HCT116 (cell line): Measurements from ENCODE around the gene RAB8B. TPM values are rescaled to one million over a fixed set of nuclear protein-coding genes. Genes with fewer than 3 reads are reported as not detected.

ENCODE experiments used
- ATAC-seq: fragments of 200-7000 bp; cut with Tn5 transposase; 2 replicates; pipeline ENCODE4 v1.9.1; 2020; ENCODE audit warnings: mild to moderate bottlenecking, moderate library complexity
- BruUV-seq: library from RNA; stranded (reverse); fragments of 400-500 nt; replicated peaks from 2 replicates; lab custom pipeline; 2021; lab: Mats Ljungman, UMichigan
- CTCF ChIA-PET: fragments of 300-600 bp; sonication (Branson Sonifier 250); formaldehyde crosslinking; loops from one replicate; lab custom pipeline; 2021; ENCODE audit warnings: antibody characterized with exemption; lab: Charles Lee
- POLR2A ChIA-PET: fragments of 300-600, 350-600 bp; sonication (Branson Sonifier 250); formaldehyde crosslinking; loops from one replicate; lab custom pipeline; 2021; ENCODE audit warnings: antibody characterized with exemption; lab: Charles Lee
- RAD21 ChIA-PET, 2 experiments: fragments of 300-600 bp; sonication (Branson Sonifier 250); formaldehyde crosslinking; loops; one replicate each; lab custom pipeline; 2023; ENCODE audit warnings: low total read pairs in 2 of 2; ENCODE audit not compliant: uncharacterized antibody in 2 of 2, unreplicated experiment in 2 of 2, low non-redundant PET in 1 of 2; lab: Charles Lee
- DNase-seq: peaks from one replicate; pipeline ENCODE4 v3.0.0-alpha.2; 2010; ENCODE audit warnings: low read depth, low spot score
- H2AFZ ChIP-seq: fragments of 200-600 bp; shearing (Covaris generic), sonication (generic); 2 replicates; pipeline ENCODE4 v1.6.1; 2017; ENCODE audit warnings: low read depth, mixed run types, mixed read lengths, antibody characterized with exemption, low read length; ENCODE audit not compliant: poor library complexity, severe bottlenecking
- H3K27ac ChIP-seq: 2 replicates; pipeline ENCODE4 v1.5.1; 2012; ENCODE audit warnings: low read depth, low read length
- H3K27me3 ChIP-seq: fragments of 200-600 bp; sonication (generic); 2 replicates; pipeline ENCODE4 v1.6.1; 2016; ENCODE audit warnings: mixed run types, low read length, mixed read lengths; ENCODE audit not compliant: insufficient read depth
- H3K36me3 ChIP-seq, 2 experiments: fragments of 200-500 bp in 1 of 2; fragments of 200-600 bp in 1 of 2; sonication (Bioruptor generic) in 1 of 2; sonication (generic) in 1 of 2; 2 replicates each; pipeline versions ENCODE4 v1.5.1 to v1.6.1; 2014 to 2016; ENCODE audit warnings: low read length in 2 of 2, inconsistent platforms in 1 of 2, mixed read lengths in 1 of 2, mixed run types in 1 of 2; ENCODE audit not compliant: insufficient read depth in 2 of 2, control insufficient read depth in 1 of 2
- H3K4me1 ChIP-seq, 2 experiments: fragments of 200-600 bp in 1 of 2; sonication (generic) in 1 of 2; 2 replicates each; pipeline versions ENCODE4 v1.5.1 to v1.6.1; 2012 to 2017; ENCODE audit warnings: low read length in 2 of 2, inconsistent platforms in 1 of 2, mild to moderate bottlenecking in 1 of 2, mixed read lengths in 1 of 2, mixed run types in 1 of 2, moderate library complexity in 1 of 2; ENCODE audit not compliant: insufficient read depth in 2 of 2, control insufficient read depth in 1 of 2
- H3K4me2 ChIP-seq: fragments of 200-600 bp; sonication (generic); 2 replicates; pipeline ENCODE4 v1.6.1; 2017; ENCODE audit warnings: mixed run types, low read length, mixed read lengths
- H3K4me3 ChIP-seq, 2 experiments: fragments of 200-600 bp in 1 of 2; sonication (generic) in 1 of 2; replicated peaks in 1 of 2; 2 replicates each; pipeline ENCODE4 v1.5.1; 2011 to 2016; ENCODE audit warnings: low read length in 2 of 2, control low read depth in 1 of 2, low read depth in 1 of 2, mild to moderate bottlenecking in 1 of 2, mixed read lengths in 1 of 2, mixed run types in 1 of 2
- H3K79me2 ChIP-seq: fragments of 200-600 bp; sonication (generic); 2 replicates; pipeline ENCODE4 v1.6.1; 2017; ENCODE audit warnings: mild to moderate bottlenecking, mixed run types, low read length, moderate library complexity, mixed read lengths; ENCODE audit not compliant: insufficient read depth
- H3K9ac ChIP-seq: fragments of 200-600 bp; sonication (generic); 2 replicates; pipeline ENCODE4 v1.6.1; 2016; ENCODE audit warnings: low read length, mixed read lengths
- H3K9me2 ChIP-seq: fragments of 200-600 bp; sonication (generic), shearing (Covaris generic); 2 replicates; pipeline ENCODE4 v1.6.1; 2017; ENCODE audit warnings: mixed run types, mild to moderate bottlenecking, moderate library complexity; ENCODE audit not compliant: insufficient read depth
- H3K9me3 ChIP-seq, 2 experiments: fragments of 200-500 bp in 1 of 2; fragments of 200-600 bp in 1 of 2; sonication (Bioruptor generic) in 1 of 2; sonication (generic) in 1 of 2; 2 replicates each; pipeline ENCODE4 v1.6.1; 2014 to 2017; ENCODE audit warnings: low read length in 2 of 2, mixed read lengths in 2 of 2, inconsistent platforms in 1 of 2, low read depth in 1 of 2, mild to moderate bottlenecking in 1 of 2, mixed run types in 1 of 2, moderate library complexity in 1 of 2; ENCODE audit not compliant: control insufficient read depth in 1 of 2, insufficient read depth in 1 of 2
- H4K20me1 ChIP-seq: fragments of 200-600 bp; sonication (generic), shearing (Covaris generic); 2 replicates; pipeline ENCODE4 v1.6.1; 2017; ENCODE audit warnings: mixed run types, mild to moderate bottlenecking, moderate library complexity; ENCODE audit not compliant: insufficient read depth
- CBX3 ChIP-seq: IDR thresholded peaks from 2 replicates; pipeline ENCODE4 v1.6.1; 2012; ENCODE audit warnings: low read depth
- EGR1 ChIP-seq: IDR thresholded peaks from 2 replicates; pipeline ENCODE4 v1.6.1; 2012; ENCODE audit warnings: low read depth
- EZH2 ChIP-seq: fragments of 200-600 bp; sonication (generic); IDR thresholded peaks from 2 replicates; pipeline ENCODE4 v1.6.1; 2017; ENCODE audit warnings: antibody characterized with exemption, mixed run types
- EZH2phosphoT487 ChIP-seq: fragments of 200-600 bp; IDR thresholded peaks from 2 replicates; pipeline ENCODE4 v1.6.1; 2018; ENCODE audit warnings: antibody characterized with exemption, borderline replicate concordance
- FOSL1 ChIP-seq: IDR thresholded peaks from 2 replicates; pipeline ENCODE4 v1.6.1; 2012; ENCODE audit warnings: low read depth
- POLR2A ChIP-seq: IDR thresholded peaks from 2 replicates; pipeline ENCODE4 v1.7.0; 2011; ENCODE audit warnings: borderline replicate concordance; ENCODE audit not compliant: insufficient read depth, insufficient read length; ENCODE audit errors: extremely low read depth
- SP1 ChIP-seq: IDR thresholded peaks from 2 replicates; pipeline ENCODE4 v1.6.1; 2012; ENCODE audit warnings: low read depth
- SRF ChIP-seq: IDR thresholded peaks from 2 replicates; pipeline ENCODE4 v1.6.1; 2012; ENCODE audit warnings: low read depth
- TCF7L2 ChIP-seq: IDR thresholded peaks from 2 replicates; pipeline ENCODE4 v1.7.0; 2011; ENCODE audit warnings: borderline replicate concordance, inconsistent platforms; ENCODE audit not compliant: insufficient read depth, insufficient read length; ENCODE audit errors: extremely low read depth
- YY1 ChIP-seq: IDR thresholded peaks from 2 replicates; pipeline ENCODE4 v1.6.1; 2011; ENCODE audit warnings: low read length, low read depth, moderate library complexity, mild to moderate bottlenecking; ENCODE audit not compliant: insufficient replicate concordance; ENCODE audit errors: extremely low read depth
- ZFX ChIP-seq: fragments of 450-650 bp; IDR thresholded peaks from 2 replicates; pipeline ENCODE4 v1.6.1; 2017
- intact Hi-C: fragments of 100-400 bp; cut with micrococcal nuclease; formaldehyde crosslinking; loops from 2 replicates; pipeline ENCODE4 v1.10.0; 2022
- total RNA-seq: library from RNA; stranded (reverse); gene quantifications from one replicate; pipeline ENCODE4 v1.2.1, GENCODE V29; 2021; ENCODE audit not compliant: unreplicated experiment
- TF ChIP-seq, protein P1 (sequence below): IDR thresholded peaks from 2 replicates; pipeline ENCODE4 v1.6.1; 2012
- TF ChIP-seq, protein P2 (sequence below): IDR thresholded peaks from 2 replicates; pipeline ENCODE4 v1.6.1; 2011; ENCODE audit warnings: mild to moderate bottlenecking, low read length, moderate library complexity; ENCODE audit not compliant: insufficient replicate concordance; ENCODE audit errors: extremely low read depth
- TF ChIP-seq, protein P3 (sequence below), 3 experiments: fragments of 200-600 bp in 1 of 3; sonication (generic) in 1 of 3; IDR thresholded peaks in 2 of 3; conservative IDR thresholded peaks in 1 of 3; 2 replicates each; pipeline ENCODE4 v1.5.1; 2012 to 2017; ENCODE audit warnings: low read depth in 2 of 3, low read length in 2 of 3, antibody characterized with exemption in 1 of 3, borderline replicate concordance in 1 of 3, control low read depth in 1 of 3, mild to moderate bottlenecking in 1 of 3, mixed read lengths in 1 of 3, mixed run types in 1 of 3, moderate library complexity in 1 of 3; ENCODE audit not compliant: insufficient read depth in 1 of 3

Gene RAB8B
- total RNA-seq, 1 experiment from 2014 or later = 19.4 TPM

DNA sequence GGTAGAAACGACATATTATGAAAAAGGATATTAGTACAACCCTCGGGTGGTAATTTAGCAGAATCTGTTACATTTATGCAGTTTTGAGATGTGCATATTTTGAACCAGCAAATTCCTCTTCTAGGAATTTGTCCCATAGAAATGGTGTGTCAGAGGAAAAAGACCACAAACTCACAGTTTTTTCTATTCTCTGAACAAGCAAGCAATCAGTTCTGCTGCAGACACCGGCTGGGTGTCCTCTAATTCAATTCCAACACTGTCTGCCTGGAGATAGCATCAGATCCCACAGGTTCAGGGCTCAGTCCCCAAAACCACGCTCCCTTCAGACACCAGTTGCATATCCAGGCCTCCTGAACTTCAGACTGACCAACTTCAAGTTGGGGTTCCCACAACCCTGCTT is 124.4 kb downstream of the RAB8B start:
- ChIA-PET CTCF (no interaction called here), POLR2A (no interaction called here)
- H3K4me2 ChIP-seq = no peak overlapping the region

DNA sequence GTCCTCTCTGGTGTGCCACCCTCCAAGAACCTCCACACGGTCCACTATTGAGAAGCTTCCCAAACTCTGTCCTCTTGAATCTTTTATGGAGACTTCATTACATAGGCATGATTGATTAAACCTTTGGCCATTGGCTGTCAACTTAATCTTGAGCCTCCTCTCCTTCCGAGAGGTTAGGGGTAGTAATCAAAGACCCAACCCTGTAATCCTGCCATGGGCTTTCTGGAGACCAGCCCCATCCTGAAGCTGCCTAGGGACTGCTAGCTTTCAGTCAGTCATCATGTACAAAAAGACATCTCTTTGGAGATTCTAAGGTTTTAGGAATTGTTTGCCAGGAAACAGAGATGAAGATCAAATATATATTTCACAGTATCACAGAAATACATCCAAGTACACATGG is 125.0 kb downstream of the RAB8B start:
- POLR2A ChIA-PET = no interaction called here
- DNase-seq (no peak), ATAC-seq (no peak)
- Histone ChIP-seq H3K36me3 (no peaks in the 10 kb centered on the region), H4K20me1 (no peaks in the 10 kb centered on the region), H3K9me3 (no peaks in the 10 kb centered on the region), H3K4me3 (no peak overlapping the region), H3K27me3 (0 out of 2 replicates have a peak, but pooled peaks cover 4% of the 10 kb centered on the region), H3K79me2 (no peaks in the 10 kb centered on the region), H3K27ac (no peak overlapping the region), H3K9me2 (no peaks in the 10 kb centered on the region), H3K9ac (no peak overlapping the region), H3K4me1 (no peaks in the 10 kb centered on the region), H2AFZ (no peak overlapping the region), H3K4me2 (no peak overlapping the region)
- RAD21 ChIA-PET = no interaction called here
- intact Hi-C loops = no loop called here
- no TSS peak for BruUV-seq
- CTCF ChIA-PET = no interaction called here
- TF ChIP-seq SP1 (no peak), FOSL1 (no peak), CBX3 (no peak), EGR1 (no peak), POLR2A (no peak), EZH2phosphoT487 (no peak)
- TF ChIP-seq, protein P1, sequence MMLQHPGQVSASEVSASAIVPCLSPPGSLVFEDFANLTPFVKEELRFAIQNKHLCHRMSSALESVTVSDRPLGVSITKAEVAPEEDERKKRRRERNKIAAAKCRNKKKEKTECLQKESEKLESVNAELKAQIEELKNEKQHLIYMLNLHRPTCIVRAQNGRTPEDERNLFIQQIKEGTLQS = no peak
- TF ChIP-seq, protein P2, sequence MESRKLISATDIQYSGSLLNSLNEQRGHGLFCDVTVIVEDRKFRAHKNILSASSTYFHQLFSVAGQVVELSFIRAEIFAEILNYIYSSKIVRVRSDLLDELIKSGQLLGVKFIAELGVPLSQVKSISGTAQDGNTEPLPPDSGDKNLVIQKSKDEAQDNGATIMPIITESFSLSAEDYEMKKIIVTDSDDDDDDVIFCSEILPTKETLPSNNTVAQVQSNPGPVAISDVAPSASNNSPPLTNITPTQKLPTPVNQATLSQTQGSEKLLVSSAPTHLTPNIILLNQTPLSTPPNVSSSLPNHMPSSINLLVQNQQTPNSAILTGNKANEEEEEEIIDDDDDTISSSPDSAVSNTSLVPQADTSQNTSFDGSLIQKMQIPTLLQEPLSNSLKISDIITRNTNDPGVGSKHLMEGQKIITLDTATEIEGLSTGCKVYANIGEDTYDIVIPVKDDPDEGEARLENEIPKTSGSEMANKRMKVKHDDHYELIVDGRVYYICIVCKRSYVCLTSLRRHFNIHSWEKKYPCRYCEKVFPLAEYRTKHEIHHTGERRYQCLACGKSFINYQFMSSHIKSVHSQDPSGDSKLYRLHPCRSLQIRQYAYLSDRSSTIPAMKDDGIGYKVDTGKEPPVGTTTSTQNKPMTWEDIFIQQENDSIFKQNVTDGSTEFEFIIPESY = no peak
- TF ChIP-seq, protein P3, sequence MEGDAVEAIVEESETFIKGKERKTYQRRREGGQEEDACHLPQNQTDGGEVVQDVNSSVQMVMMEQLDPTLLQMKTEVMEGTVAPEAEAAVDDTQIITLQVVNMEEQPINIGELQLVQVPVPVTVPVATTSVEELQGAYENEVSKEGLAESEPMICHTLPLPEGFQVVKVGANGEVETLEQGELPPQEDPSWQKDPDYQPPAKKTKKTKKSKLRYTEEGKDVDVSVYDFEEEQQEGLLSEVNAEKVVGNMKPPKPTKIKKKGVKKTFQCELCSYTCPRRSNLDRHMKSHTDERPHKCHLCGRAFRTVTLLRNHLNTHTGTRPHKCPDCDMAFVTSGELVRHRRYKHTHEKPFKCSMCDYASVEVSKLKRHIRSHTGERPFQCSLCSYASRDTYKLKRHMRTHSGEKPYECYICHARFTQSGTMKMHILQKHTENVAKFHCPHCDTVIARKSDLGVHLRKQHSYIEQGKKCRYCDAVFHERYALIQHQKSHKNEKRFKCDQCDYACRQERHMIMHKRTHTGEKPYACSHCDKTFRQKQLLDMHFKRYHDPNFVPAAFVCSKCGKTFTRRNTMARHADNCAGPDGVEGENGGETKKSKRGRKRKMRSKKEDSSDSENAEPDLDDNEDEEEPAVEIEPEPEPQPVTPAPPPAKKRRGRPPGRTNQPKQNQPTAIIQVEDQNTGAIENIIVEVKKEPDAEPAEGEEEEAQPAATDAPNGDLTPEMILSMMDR (IDR thresholded peaks at IDR 0.05 in 2 of 3, conservative IDR thresholded peaks at IDR 0.05 in 1 of 3; ENCODE audit: borderline replicate concordance in 1 of 3, insufficient read depth in 1 of 3, low read depth in 2 of 3, low read length in 2 of 3) = no peak

More for the DNA sequence above, 124.4 kb downstream of the RAB8B start:
- TF ChIP-seq, protein P3 (IDR thresholded peaks at IDR 0.05 in 2 of 3, conservative IDR thresholded peaks at IDR 0.05 in 1 of 3; ENCODE audit: borderline replicate concordance in 1 of 3, insufficient read depth in 1 of 3, low read depth in 2 of 3, low read length in 2 of 3) = no peak
- TF ChIP-seq EZH2 (no peak), ZFX (no peak), TCF7L2 (no peak), SP1 (no peak), POLR2A (no peak), SRF (no peak), YY1 (no peak)
- TF ChIP-seq, all 23 proteins: peak for 0
- DNase-seq = no peak
- Histone ChIP-seq H3K4me1 (no peaks in the 10 kb centered on the region), H3K9me3 (no peaks in the 10 kb centered on the region), H3K9me2 (no peaks in the 10 kb centered on the region), H2AFZ (no peak overlapping the region), H3K9ac (no peak overlapping the region), H4K20me1 (no peaks in the 10 kb centered on the region), H3K27me3 (0 out of 2 replicates have a peak, but pooled peaks cover 4% of the 10 kb centered on the region), H3K4me3 (no peak overlapping the region), H3K79me2 (no peaks in the 10 kb centered on the region), H3K27ac (no peak overlapping the region), H3K36me3 (no peaks in the 10 kb centered on the region)
- intact Hi-C loops = no loop called here
- no TSS peak for BruUV-seq
- RAD21 ChIA-PET = no interaction called here
- ATAC-seq = no peak
